Astrocyte (in vitro differentiated cells and primary cell): ENCODE results near the gene PTPRN2. TPM values are rescaled to one million over a fixed set of nuclear protein-coding genes. Genes with fewer than 3 reads are reported as not detected.
"Not testable (repeated sequence)": the region's sequence is repeated elsewhere in the genome, so short reads cannot be mapped to it uniquely, and the experiment has no call there.

Source experiments
- DNase-seq: peaks from one replicate; pipeline ENCODE4 v3.0.0-alpha.2; 2010; ENCODE audit warnings: low read depth
- FAIRE-seq: peaks from 2 replicates; lab custom pipeline; 2011; peaks lifted over from hg19 to GRCh38; lab: Jason Lieb, UNC
- H2AFZ ChIP-seq: 2 replicates; pipeline ENCODE4 v1.6.0; 2012; ENCODE audit warnings: low read depth, low read length, inconsistent platforms
- H3K27ac ChIP-seq: 2 replicates; pipeline ENCODE4 v1.5.1; 2011; ENCODE audit warnings: low read depth, low read length, inconsistent platforms
- H3K27me3 ChIP-seq: 2 replicates; pipeline ENCODE4 v1.6.0; 2011; ENCODE audit warnings: low read length, inconsistent platforms; ENCODE audit not compliant: insufficient read depth
- H3K36me3 ChIP-seq: 2 replicates; pipeline ENCODE4 v1.5.1; 2011; ENCODE audit warnings: low read length, inconsistent platforms; ENCODE audit not compliant: insufficient read depth
- H3K4me1 ChIP-seq: 2 replicates; pipeline ENCODE4 v1.5.1; 2011; ENCODE audit warnings: low read length, inconsistent platforms; ENCODE audit not compliant: insufficient read depth
- H3K4me2 ChIP-seq: 2 replicates; pipeline ENCODE4 v1.6.0; 2012; ENCODE audit warnings: low read length, inconsistent platforms
- H3K4me3 ChIP-seq: 2 replicates; pipeline ENCODE4 v1.5.1; 2011; ENCODE audit warnings: low read depth, mild to moderate bottlenecking, low read length, inconsistent platforms; ENCODE audit not compliant: insufficient read depth
- H3K79me2 ChIP-seq: 2 replicates; pipeline ENCODE4 v1.6.0; 2012; ENCODE audit warnings: mild to moderate bottlenecking, low read length, inconsistent platforms; ENCODE audit not compliant: insufficient read depth
- H3K9ac ChIP-seq: 2 replicates; pipeline ENCODE4 v1.6.0; 2012; ENCODE audit warnings: mild to moderate bottlenecking, low read length, inconsistent platforms
- H3K9me3 ChIP-seq: 2 replicates; pipeline ENCODE4 v1.5.1; 2012; ENCODE audit warnings: low read depth, mild to moderate bottlenecking, low read length, inconsistent platforms; ENCODE audit not compliant: insufficient read depth
- H4K20me1 ChIP-seq: 2 replicates; pipeline ENCODE4 v1.6.0; 2012; ENCODE audit warnings: low read length, inconsistent platforms; ENCODE audit not compliant: insufficient read depth
- H3K27ac Mint-ChIP-seq: one replicate; pipeline ENCODE4 v1.8.0; 2021; ENCODE audit warnings: mild to moderate bottlenecking, mixed read lengths; ENCODE audit not compliant: unreplicated experiment
- H3K27me3 Mint-ChIP-seq: one replicate; pipeline ENCODE4 v1.8.0; 2021; ENCODE audit warnings: low read depth, mixed read lengths; ENCODE audit not compliant: unreplicated experiment
- H3K36me3 Mint-ChIP-seq: one replicate; pipeline ENCODE4 v1.8.0; 2021; ENCODE audit warnings: low read depth, mixed read lengths; ENCODE audit not compliant: unreplicated experiment
- H3K4me1 Mint-ChIP-seq: one replicate; pipeline ENCODE4 v1.8.0; 2021; ENCODE audit warnings: low read depth, mixed read lengths; ENCODE audit not compliant: unreplicated experiment
- H3K4me3 Mint-ChIP-seq: one replicate; pipeline ENCODE4 v1.8.0; 2021; ENCODE audit warnings: mild to moderate bottlenecking, moderate library complexity, mixed read lengths; ENCODE audit not compliant: unreplicated experiment
- H3K9me3 Mint-ChIP-seq: one replicate; pipeline ENCODE4 v1.8.0; 2021; ENCODE audit warnings: mild to moderate bottlenecking, mixed read lengths; ENCODE audit not compliant: unreplicated experiment
- EZH2 ChIP-seq: IDR thresholded peaks from 2 replicates; pipeline ENCODE4 v1.6.1; 2012; ENCODE audit warnings: mild to moderate bottlenecking, low read length, inconsistent platforms; ENCODE audit not compliant: insufficient read depth
- total RNA-seq: library from RNA; stranded (reverse); gene quantifications from 2 replicates; pipeline ENCODE4 v1.2.1, GENCODE V29; 2021
- TF ChIP-seq, protein P1 (sequence below): IDR thresholded peaks from 2 replicates; pipeline ENCODE4 v1.5.1; 2011; ENCODE audit warnings: low read depth, mild to moderate bottlenecking, inconsistent platforms, low read length, moderate library complexity; ENCODE audit not compliant: insufficient read depth

PTPRN2 gene
- total RNA-seq, 1 donor from 2014 or later: 0.09 TPM

DNA sequence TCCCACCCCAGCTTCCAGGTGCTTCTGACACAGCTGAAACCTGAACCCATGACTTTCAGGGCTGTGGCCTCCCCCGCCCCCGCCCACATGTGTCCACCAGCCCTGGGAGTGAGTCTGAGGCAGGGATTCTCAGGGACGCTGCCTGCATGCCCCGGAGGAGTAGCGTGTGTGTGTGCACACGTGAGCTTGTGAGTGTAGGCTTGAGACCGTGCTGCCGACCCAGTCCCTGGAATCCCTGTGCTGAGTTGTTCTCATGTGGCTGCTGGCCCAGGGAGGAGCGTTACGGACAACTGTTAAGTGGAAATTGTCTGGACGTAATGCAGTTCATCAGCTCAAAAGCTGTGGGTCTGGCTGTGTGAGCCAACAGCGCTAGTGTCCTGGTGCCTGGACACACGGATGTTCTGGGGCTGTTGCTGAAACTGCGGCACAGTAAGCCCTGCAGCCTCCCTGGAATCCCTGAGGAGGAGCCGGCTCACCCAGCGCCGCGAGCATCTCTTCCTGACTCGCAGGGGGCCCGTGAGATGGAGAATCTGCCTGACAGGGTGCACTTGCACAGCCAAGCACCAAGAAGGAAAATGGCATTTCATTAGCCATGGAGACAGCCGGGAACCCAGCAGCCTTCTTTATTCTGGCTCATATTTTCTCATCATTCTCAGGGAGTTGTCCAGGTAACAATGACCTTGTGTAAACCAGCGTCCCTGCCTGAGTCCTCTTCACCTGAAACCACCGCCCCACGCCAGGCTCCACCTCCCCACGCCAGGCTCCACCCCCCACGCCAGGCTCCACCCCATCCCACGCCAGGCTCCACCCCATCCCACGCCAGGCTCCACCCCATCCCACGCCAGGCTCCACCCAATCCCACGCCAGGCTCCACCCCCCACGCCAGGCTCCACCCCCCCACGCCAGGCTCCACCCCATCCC lies 603.9 kb downstream of the PTPRN2 start:
- no peaks in the 10 kb centered on the region for H3K4me1 ChIP-seq
- no peaks in the 10 kb centered on the region for H3K9me3 ChIP-seq
- H2AFZ ChIP-seq: no peak overlapping the region
- FAIRE-seq (no peak), DNase-seq (no peak)
- H3K27me3 Mint-ChIP-seq: no peaks in the 10 kb centered on the region
- no peak overlapping the region for H3K27ac ChIP-seq
- no peaks in the 10 kb centered on the region for H4K20me1 ChIP-seq
- no peak overlapping the region for H3K4me2 ChIP-seq
- H3K4me1 Mint-ChIP-seq: no peaks in the 10 kb centered on the region
- no peak overlapping the region for H3K27ac Mint-ChIP-seq
- no peak overlapping the region for H3K4me3 ChIP-seq
- H3K36me3 ChIP-seq: no peaks in the 10 kb centered on the region
- H3K27me3 ChIP-seq: no peaks in the 10 kb centered on the region
- no peak overlapping the region for H3K9ac ChIP-seq
- no peaks in the 10 kb centered on the region for H3K36me3 Mint-ChIP-seq
- no peak for TF ChIP-seq EZH2
- TF ChIP-seq, protein P1, sequence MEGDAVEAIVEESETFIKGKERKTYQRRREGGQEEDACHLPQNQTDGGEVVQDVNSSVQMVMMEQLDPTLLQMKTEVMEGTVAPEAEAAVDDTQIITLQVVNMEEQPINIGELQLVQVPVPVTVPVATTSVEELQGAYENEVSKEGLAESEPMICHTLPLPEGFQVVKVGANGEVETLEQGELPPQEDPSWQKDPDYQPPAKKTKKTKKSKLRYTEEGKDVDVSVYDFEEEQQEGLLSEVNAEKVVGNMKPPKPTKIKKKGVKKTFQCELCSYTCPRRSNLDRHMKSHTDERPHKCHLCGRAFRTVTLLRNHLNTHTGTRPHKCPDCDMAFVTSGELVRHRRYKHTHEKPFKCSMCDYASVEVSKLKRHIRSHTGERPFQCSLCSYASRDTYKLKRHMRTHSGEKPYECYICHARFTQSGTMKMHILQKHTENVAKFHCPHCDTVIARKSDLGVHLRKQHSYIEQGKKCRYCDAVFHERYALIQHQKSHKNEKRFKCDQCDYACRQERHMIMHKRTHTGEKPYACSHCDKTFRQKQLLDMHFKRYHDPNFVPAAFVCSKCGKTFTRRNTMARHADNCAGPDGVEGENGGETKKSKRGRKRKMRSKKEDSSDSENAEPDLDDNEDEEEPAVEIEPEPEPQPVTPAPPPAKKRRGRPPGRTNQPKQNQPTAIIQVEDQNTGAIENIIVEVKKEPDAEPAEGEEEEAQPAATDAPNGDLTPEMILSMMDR: no peak
- H3K4me3 Mint-ChIP-seq: no peak overlapping the region
- H3K9me3 Mint-ChIP-seq: peaks cover 16% of the 10 kb centered on the region
- no peaks in the 10 kb centered on the region for H3K79me2 ChIP-seq

DNA sequence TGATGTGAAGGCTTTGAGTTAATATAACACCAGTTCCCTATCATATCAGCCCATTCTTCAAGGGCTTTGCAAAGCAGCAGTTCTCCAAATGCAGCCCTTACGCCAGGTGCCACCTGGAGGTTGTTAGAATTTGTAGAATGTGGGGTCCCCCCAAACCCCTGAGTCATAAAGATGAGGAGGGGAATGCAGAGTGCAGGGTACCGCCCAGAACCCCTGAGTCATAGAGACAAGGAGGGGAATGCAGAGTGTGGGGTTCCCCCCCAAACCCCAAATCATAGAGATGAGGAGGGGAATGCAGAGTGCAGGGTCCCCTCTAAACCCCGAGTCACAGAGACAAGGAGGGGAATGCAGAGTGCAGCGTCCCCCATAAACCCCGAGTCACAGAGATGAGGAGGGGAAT lies 605.8 kb downstream of the PTPRN2 start:
- H3K4me2 ChIP-seq: no peak overlapping the region
- TF ChIP-seq EZH2: no peak
- TF ChIP-seq, protein P1: no peak
- H3K9me3 ChIP-seq: no peaks in the 10 kb centered on the region
- no peaks in the 10 kb centered on the region for H3K79me2 ChIP-seq
- Mint-ChIP-seq H3K27ac (no peak overlapping the region), H3K9me3 (peaks cover 18% of the 10 kb centered on the region), H3K4me3 (no peak overlapping the region), H3K36me3 (no peaks in the 10 kb centered on the region), H3K4me1 (no peaks in the 10 kb centered on the region), H3K27me3 (no peaks in the 10 kb centered on the region)
- H3K27me3 ChIP-seq: no peaks in the 10 kb centered on the region
- no peak overlapping the region for H3K9ac ChIP-seq
- no peaks in the 10 kb centered on the region for H3K36me3 ChIP-seq
- H2AFZ ChIP-seq: no peak overlapping the region
- H3K27ac ChIP-seq: no peak overlapping the region
- no peak overlapping the region for H3K4me3 ChIP-seq
- DNase-seq (no peak), FAIRE-seq (no peak)
- H3K4me1 ChIP-seq: no peaks in the 10 kb centered on the region
- no peaks in the 10 kb centered on the region for H4K20me1 ChIP-seq

DNA sequence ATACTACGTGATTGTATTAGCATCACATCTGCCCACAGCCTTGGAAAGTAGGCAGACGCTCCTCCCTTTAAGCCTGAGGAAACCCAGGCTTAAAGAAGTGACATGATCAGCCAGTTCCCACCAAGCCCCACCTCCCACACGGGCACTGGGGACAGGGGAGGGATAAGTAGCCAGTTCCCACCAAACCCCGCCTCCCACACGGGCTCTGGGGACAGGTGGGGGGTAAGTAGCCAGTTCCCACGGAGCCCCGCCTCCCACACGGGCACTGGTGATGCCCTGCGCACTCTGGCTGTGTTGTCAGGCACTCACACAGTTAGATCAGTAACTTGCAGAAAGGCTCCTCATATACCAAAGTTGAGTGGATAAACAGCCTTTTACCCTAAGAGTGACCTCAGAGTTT lies 606.8 kb downstream of the PTPRN2 start:
- Histone ChIP-seq H3K9me3 (peaks cover 3% of the 10 kb centered on the region), H3K79me2 (no peaks in the 10 kb centered on the region), H2AFZ (no peak overlapping the region), H3K4me3 (no peak overlapping the region), H3K27ac (no peak overlapping the region), H3K4me2 (no peak overlapping the region), H3K27me3 (no peaks in the 10 kb centered on the region), H3K36me3 (no peaks in the 10 kb centered on the region), H4K20me1 (no peaks in the 10 kb centered on the region), H3K9ac (no peak overlapping the region), H3K4me1 (no peaks in the 10 kb centered on the region)
- TF ChIP-seq, protein P1: no peak
- TF ChIP-seq EZH2: no peak
- FAIRE-seq (no peak), DNase-seq (no peak)
- Mint-ChIP-seq H3K4me1 (no peaks in the 10 kb centered on the region), H3K27me3 (no peaks in the 10 kb centered on the region), H3K36me3 (no peaks in the 10 kb centered on the region), H3K27ac (no peak overlapping the region), H3K9me3 (peaks cover 21% of the 10 kb centered on the region), H3K4me3 (no peak overlapping the region)

GRCh38 chr7:157980341-157980731 lies 607.3 kb downstream of the PTPRN2 start:
- H4K20me1 ChIP-seq, H3K27ac Mint-ChIP-seq, H3K79me2 ChIP-seq, H3K4me2 ChIP-seq, FAIRE-seq, H3K4me1 ChIP-seq, H2AFZ ChIP-seq, H3K4me3 ChIP-seq, DNase-seq, H3K4me1 Mint-ChIP-seq, H3K4me3 Mint-ChIP-seq, H3K9me3 ChIP-seq, H3K9ac ChIP-seq, H3K36me3 Mint-ChIP-seq, H3K36me3 ChIP-seq, H3K27me3 ChIP-seq, H3K27me3 Mint-ChIP-seq, H3K27ac ChIP-seq: not testable (repeated sequence)
- H3K9me3 Mint-ChIP-seq: peaks cover 23% of the 10 kb centered on the region
